Measurements from ENCODE around the gene GPR62.

GRCh38 chr3:51984269-51984647 lies 29.1 kb downstream of the GPR62 start:
- TF ChIP-seq, protein P1, sequence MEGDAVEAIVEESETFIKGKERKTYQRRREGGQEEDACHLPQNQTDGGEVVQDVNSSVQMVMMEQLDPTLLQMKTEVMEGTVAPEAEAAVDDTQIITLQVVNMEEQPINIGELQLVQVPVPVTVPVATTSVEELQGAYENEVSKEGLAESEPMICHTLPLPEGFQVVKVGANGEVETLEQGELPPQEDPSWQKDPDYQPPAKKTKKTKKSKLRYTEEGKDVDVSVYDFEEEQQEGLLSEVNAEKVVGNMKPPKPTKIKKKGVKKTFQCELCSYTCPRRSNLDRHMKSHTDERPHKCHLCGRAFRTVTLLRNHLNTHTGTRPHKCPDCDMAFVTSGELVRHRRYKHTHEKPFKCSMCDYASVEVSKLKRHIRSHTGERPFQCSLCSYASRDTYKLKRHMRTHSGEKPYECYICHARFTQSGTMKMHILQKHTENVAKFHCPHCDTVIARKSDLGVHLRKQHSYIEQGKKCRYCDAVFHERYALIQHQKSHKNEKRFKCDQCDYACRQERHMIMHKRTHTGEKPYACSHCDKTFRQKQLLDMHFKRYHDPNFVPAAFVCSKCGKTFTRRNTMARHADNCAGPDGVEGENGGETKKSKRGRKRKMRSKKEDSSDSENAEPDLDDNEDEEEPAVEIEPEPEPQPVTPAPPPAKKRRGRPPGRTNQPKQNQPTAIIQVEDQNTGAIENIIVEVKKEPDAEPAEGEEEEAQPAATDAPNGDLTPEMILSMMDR (IDR thresholded peaks at IDR 0.05; ENCODE audit: extremely low read depth in 1 of 2, insufficient read depth in 1 of 2, low read depth in 1 of 2, low read length in 2 of 2): no peak
- no peak for TF ChIP-seq POLR2AphosphoS5 (IDR thresholded peaks at IDR 0.05; ENCODE audit: insufficient read depth, low read depth, low read length)
- TF ChIP-seq POLR2A (IDR thresholded peaks at IDR 0.05; ENCODE audit: low read depth, low read length): no peak
- no peak for TF ChIP-seq JUN (IDR thresholded peaks at IDR 0.05; ENCODE audit: borderline replicate concordance, insufficient read depth, insufficient read length, low read depth)
- no peak for TF ChIP-seq EZH2 (IDR thresholded peaks at IDR 0.05; ENCODE audit: borderline replicate concordance, low read depth, low read length, severe bottlenecking)
- TF ChIP-seq MYC (IDR thresholded peaks at IDR 0.05; ENCODE audit: low read depth, low read length): no peak
- no peak for TF ChIP-seq FOS (IDR thresholded peaks at IDR 0.05; ENCODE audit: borderline replicate concordance, insufficient read depth, low read length)

Measured in endothelial cell of umbilical vein (primary cell).